GM23338 (cell line): ENCODE data around the gene KREMEN2. TPM values are rescaled to one million over a fixed set of nuclear protein-coding genes. Genes with fewer than 3 reads are reported as not detected.

Experiments
- ATAC-seq: fragments of 200-7000 bp; cut with Tn5 transposase; 3 replicates; pipeline ENCODE4 v1.9.1; 2020
- DNase-seq: peaks from one replicate; pipeline ENCODE4 v3.0.0-alpha.2; 2015; ENCODE audit warnings: low spot score
- H2AFZ ChIP-seq: fragments of 200-600 bp; sonication (generic); 2 replicates; pipeline ENCODE4 v1.8.0; 2016; ENCODE audit warnings: antibody characterized with exemption, mild to moderate bottlenecking, moderate library complexity
- H3F3A ChIP-seq: fragments of 200-600 bp; sonication (generic); replicated peaks from 2 replicates; pipeline ENCODE4 v1.8.0; 2017; ENCODE audit warnings: antibody characterized with exemption, mixed run types, low read depth
- H3K27ac ChIP-seq: fragments of 200-600 bp; sonication (generic); 2 replicates; pipeline ENCODE4 v1.6.1; 2016; ENCODE audit warnings: low read depth
- H3K27me3 ChIP-seq: fragments of 200-600 bp; sonication (generic); 2 replicates; pipeline ENCODE4 v1.8.0; 2016; ENCODE audit warnings: mild to moderate bottlenecking, mixed run types, moderate library complexity; ENCODE audit not compliant: insufficient read depth
- H3K36me3 ChIP-seq: fragments of 200-600 bp; sonication (generic); 2 replicates; pipeline ENCODE4 v1.8.0; 2016; ENCODE audit warnings: mild to moderate bottlenecking; ENCODE audit not compliant: insufficient read depth
- H3K4me1 ChIP-seq: fragments of 200-600 bp; sonication (generic); 2 replicates; pipeline ENCODE4 v1.8.0; 2016; ENCODE audit warnings: mild to moderate bottlenecking, moderate library complexity; ENCODE audit not compliant: insufficient read depth
- H3K4me2 ChIP-seq: fragments of 200-600 bp; sonication (generic); 2 replicates; pipeline ENCODE4 v1.7.1; 2017; ENCODE audit warnings: mixed run types
- H3K4me3 ChIP-seq: fragments of 200-600 bp; sonication (generic); 2 replicates; pipeline ENCODE4 v1.6.1; 2016; ENCODE audit warnings: mixed run types
- H3K79me2 ChIP-seq: fragments of 200-600 bp; sonication (generic); replicated peaks from 2 replicates; pipeline ENCODE4 v1.8.0; 2017; ENCODE audit warnings: mild to moderate bottlenecking; ENCODE audit not compliant: insufficient read depth
- H3K9me2 ChIP-seq: fragments of 200-600 bp; sonication (generic); 2 replicates; pipeline ENCODE4 v1.8.0; 2017; ENCODE audit not compliant: insufficient read depth
- H4K20me1 ChIP-seq: fragments of 200-600 bp; sonication (generic); replicated peaks from 2 replicates; pipeline ENCODE4 v1.8.0; 2017; ENCODE audit warnings: mild to moderate bottlenecking; ENCODE audit not compliant: insufficient read depth
- H3K27ac Mint-ChIP-seq: 2 replicates; pipeline ENCODE4 v1.8.0; 2020; ENCODE audit warnings: inconsistent platforms, mild to moderate bottlenecking, moderate library complexity, mixed read lengths
- H3K27me3 Mint-ChIP-seq: 3 replicates; pipeline ENCODE4 v1.8.0; 2022; ENCODE audit warnings: low read depth, mild to moderate bottlenecking, moderate library complexity, mixed read lengths, inconsistent platforms; ENCODE audit not compliant: insufficient read depth, poor library complexity
- H3K36me3 Mint-ChIP-seq: 3 replicates; pipeline ENCODE4 v1.8.0; 2021; ENCODE audit warnings: low read depth, mild to moderate bottlenecking, inconsistent platforms, moderate library complexity, mixed read lengths
- H3K4me1 Mint-ChIP-seq: 3 replicates; pipeline ENCODE4 v1.8.0; 2020; ENCODE audit warnings: mild to moderate bottlenecking, inconsistent platforms, mixed read lengths
- H3K4me3 Mint-ChIP-seq: 3 replicates; pipeline ENCODE4 v1.8.0; 2021; ENCODE audit warnings: moderate library complexity, mild to moderate bottlenecking, inconsistent platforms, mixed read lengths
- H3K9me3 Mint-ChIP-seq: 3 replicates; pipeline ENCODE4 v1.8.0; 2020; ENCODE audit warnings: moderate library complexity, mild to moderate bottlenecking, inconsistent platforms, mixed read lengths
- CREB1 ChIP-seq: fragments of 250-450 bp; sonication (Bioruptor Pico); IDR thresholded peaks from 2 replicates; pipeline ENCODE4 v1.5.0; 2020; ENCODE audit warnings: low read depth, mild to moderate bottlenecking, moderate library complexity
- EZH2phosphoT487 ChIP-seq: fragments of 200-600 bp; sonication (generic); IDR thresholded peaks from one replicate; pipeline ENCODE4 v1.8.1; 2018; ENCODE audit warnings: antibody characterized with exemption; ENCODE audit not compliant: unreplicated experiment
- JUNB ChIP-seq: IDR thresholded peaks from one replicate; pipeline ENCODE4 v1.6.1; 2016; ENCODE audit warnings: antibody characterized with exemption; ENCODE audit not compliant: unreplicated experiment
- POLR2AphosphoS5 ChIP-seq: IDR thresholded peaks from 2 replicates; pipeline ENCODE4 v1.6.1; 2016; ENCODE audit warnings: antibody characterized with exemption, low read depth
- STAT1 ChIP-seq: IDR thresholded peaks from one replicate; pipeline ENCODE4 v1.6.1; 2016; ENCODE audit warnings: antibody characterized with exemption; ENCODE audit not compliant: unreplicated experiment
- ZNF114 ChIP-seq: fragments of 250-450 bp; sonication (Bioruptor Pico); IDR thresholded peaks from 2 replicates; pipeline ENCODE4 v1.5.0; 2020; ENCODE audit warnings: mild to moderate bottlenecking, moderate library complexity
- polyA plus RNA-seq: library from polyadenylated mRNA; unstranded; fragments of >200 nt; fragmentation: Nextera tagmentation; extraction: Ambion mirVana; gene quantifications from 2 replicates; pipeline ENCODE4 v1.2.1, GENCODE V29; 2016
- total RNA-seq: library from RNA; depleted of rRNA; stranded (reverse); fragments of >200 nt; shearing (Covaris generic); gene quantifications from 2 replicates; pipeline ENCODE4 v1.2.3, GENCODE V29; 2014
- TF ChIP-seq, protein P1 (sequence below): IDR thresholded peaks from 2 replicates; pipeline ENCODE4 v1.6.1; 2016; ENCODE audit warnings: antibody characterized with exemption
- TF ChIP-seq, protein P2 (sequence below): IDR thresholded peaks from one replicate; pipeline ENCODE4 v1.6.1; 2018; ENCODE audit warnings: antibody characterized with exemption; ENCODE audit not compliant: unreplicated experiment
- TF ChIP-seq, protein P3 (sequence below): fragments of 250-450 bp; sonication (Bioruptor Pico); IDR thresholded peaks from 2 replicates; pipeline ENCODE4 v1.5.0; 2020; ENCODE audit warnings: mild to moderate bottlenecking, moderate library complexity
- TF ChIP-seq, protein P4 (sequence below), 2 experiments: fragments of 200-600 bp in 1 of 2; sonication (generic) in 1 of 2; conservative IDR thresholded peaks; 2 replicates each; pipeline versions ENCODE4 v1.5.1 to v1.6.1; 2016 to 2017; ENCODE audit warnings: antibody characterized with exemption in 2 of 2, low read depth in 2 of 2, mild to moderate bottlenecking in 2 of 2, moderate library complexity in 1 of 2

Gene KREMEN2
- total and polyA plus RNA-seq, 2 experiments from 2014 or later = 4.9 to 16.1 TPM

DNA sequence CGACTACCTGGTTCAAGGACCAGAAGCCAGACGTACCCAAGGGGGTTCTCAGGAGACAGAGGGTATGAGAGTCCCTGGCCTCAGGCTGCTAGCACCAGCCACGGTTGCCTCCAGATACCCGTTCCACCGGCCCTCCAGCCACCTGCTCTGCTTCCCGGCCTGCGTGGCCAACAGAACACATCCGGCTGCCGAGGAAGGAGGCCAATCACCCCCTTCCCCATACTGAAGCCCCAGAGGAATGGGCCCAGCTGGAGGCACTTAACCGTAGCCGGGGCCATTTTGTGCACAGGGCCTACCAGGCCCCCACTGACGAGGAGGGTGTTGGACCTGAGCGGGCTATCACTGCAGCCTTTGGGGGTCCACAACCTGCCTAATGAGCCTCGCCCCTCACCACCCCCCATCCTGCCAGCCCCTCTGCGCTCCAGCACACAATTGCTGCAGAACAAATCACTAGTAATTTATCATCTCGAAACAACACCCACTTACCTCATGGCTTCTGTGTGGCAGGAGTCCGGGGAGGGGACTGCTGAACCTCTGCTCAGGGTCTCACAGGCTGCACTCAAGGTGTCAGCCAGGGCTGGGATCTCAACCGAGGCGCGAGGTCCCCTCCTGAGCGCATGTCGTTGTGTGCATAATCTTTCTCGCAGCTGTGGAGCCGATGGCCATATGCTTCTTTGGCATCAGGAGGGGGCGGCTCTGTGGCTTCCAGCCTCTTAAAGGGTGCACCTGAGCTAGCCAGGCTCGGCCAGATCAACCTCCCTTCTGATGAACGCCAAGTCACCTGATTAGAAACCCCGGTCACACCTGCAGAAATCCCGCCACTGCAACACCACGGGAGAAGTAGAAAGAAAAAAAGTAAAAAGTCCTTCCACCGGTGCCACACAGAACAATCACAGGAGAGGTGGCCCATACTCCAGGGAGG, 10.1 kb upstream of the KREMEN2 start (continued):
- TF ChIP-seq, protein P1, sequence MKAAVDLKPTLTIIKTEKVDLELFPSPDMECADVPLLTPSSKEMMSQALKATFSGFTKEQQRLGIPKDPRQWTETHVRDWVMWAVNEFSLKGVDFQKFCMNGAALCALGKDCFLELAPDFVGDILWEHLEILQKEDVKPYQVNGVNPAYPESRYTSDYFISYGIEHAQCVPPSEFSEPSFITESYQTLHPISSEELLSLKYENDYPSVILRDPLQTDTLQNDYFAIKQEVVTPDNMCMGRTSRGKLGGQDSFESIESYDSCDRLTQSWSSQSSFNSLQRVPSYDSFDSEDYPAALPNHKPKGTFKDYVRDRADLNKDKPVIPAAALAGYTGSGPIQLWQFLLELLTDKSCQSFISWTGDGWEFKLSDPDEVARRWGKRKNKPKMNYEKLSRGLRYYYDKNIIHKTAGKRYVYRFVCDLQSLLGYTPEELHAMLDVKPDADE = no peak
- no peak for TF ChIP-seq ZNF114 (CRISPR knock-in tag)
- no peak for TF ChIP-seq CREB1
- TF ChIP-seq, protein P2, sequence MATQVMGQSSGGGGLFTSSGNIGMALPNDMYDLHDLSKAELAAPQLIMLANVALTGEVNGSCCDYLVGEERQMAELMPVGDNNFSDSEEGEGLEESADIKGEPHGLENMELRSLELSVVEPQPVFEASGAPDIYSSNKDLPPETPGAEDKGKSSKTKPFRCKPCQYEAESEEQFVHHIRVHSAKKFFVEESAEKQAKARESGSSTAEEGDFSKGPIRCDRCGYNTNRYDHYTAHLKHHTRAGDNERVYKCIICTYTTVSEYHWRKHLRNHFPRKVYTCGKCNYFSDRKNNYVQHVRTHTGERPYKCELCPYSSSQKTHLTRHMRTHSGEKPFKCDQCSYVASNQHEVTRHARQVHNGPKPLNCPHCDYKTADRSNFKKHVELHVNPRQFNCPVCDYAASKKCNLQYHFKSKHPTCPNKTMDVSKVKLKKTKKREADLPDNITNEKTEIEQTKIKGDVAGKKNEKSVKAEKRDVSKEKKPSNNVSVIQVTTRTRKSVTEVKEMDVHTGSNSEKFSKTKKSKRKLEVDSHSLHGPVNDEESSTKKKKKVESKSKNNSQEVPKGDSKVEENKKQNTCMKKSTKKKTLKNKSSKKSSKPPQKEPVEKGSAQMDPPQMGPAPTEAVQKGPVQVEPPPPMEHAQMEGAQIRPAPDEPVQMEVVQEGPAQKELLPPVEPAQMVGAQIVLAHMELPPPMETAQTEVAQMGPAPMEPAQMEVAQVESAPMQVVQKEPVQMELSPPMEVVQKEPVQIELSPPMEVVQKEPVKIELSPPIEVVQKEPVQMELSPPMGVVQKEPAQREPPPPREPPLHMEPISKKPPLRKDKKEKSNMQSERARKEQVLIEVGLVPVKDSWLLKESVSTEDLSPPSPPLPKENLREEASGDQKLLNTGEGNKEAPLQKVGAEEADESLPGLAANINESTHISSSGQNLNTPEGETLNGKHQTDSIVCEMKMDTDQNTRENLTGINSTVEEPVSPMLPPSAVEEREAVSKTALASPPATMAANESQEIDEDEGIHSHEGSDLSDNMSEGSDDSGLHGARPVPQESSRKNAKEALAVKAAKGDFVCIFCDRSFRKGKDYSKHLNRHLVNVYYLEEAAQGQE = no peak
- no peak for TF ChIP-seq JUNB
- no peak for TF ChIP-seq STAT1

DNA sequence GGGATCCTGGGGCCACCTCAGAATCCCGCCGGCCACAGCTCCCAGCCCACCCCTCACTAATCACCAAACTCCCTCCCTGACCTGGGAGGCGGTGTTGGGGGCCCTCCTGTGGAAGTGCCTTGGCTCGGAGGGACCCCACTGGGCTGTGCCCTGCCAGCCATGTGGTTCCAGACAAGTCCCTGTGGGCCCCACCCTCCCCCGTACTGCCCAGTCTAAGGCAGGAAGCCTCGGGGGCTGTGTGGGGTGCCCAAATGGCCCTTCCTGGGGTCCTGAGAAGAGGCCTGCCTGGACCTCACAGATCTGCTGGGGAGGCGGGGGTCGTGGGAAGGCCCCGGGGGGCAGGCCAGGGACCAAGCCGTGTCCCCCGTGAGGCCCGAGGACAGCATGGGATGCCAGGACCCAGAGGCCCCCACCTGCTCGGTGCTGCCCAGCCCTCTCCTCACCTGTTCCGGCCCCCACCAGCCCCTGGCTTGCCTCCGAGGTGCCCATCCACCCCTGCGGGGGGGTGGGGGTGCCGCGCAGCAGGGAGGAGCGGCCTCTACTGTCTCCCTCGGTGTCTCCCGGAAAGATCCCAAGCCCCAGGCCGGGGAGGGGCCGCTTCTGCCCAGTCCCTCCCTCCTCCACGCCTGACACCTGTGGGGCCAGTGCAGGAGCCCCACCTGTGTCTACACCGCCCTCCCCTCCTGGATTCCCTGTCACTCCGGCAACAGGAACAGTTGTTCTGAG, 9.3 kb upstream of the KREMEN2 start:
- no peaks in the 10 kb centered on the region for H3K79me2 ChIP-seq
- DNase-seq (no peak), ATAC-seq (peak; percentile 11)
- TF ChIP-seq CREB1 (no peak), EZH2phosphoT487 (no peak), JUNB (no peak), POLR2AphosphoS5 (no peak), ZNF114 (CRISPR knock-in tag) (no peak)
- TF ChIP-seq, protein P3, sequence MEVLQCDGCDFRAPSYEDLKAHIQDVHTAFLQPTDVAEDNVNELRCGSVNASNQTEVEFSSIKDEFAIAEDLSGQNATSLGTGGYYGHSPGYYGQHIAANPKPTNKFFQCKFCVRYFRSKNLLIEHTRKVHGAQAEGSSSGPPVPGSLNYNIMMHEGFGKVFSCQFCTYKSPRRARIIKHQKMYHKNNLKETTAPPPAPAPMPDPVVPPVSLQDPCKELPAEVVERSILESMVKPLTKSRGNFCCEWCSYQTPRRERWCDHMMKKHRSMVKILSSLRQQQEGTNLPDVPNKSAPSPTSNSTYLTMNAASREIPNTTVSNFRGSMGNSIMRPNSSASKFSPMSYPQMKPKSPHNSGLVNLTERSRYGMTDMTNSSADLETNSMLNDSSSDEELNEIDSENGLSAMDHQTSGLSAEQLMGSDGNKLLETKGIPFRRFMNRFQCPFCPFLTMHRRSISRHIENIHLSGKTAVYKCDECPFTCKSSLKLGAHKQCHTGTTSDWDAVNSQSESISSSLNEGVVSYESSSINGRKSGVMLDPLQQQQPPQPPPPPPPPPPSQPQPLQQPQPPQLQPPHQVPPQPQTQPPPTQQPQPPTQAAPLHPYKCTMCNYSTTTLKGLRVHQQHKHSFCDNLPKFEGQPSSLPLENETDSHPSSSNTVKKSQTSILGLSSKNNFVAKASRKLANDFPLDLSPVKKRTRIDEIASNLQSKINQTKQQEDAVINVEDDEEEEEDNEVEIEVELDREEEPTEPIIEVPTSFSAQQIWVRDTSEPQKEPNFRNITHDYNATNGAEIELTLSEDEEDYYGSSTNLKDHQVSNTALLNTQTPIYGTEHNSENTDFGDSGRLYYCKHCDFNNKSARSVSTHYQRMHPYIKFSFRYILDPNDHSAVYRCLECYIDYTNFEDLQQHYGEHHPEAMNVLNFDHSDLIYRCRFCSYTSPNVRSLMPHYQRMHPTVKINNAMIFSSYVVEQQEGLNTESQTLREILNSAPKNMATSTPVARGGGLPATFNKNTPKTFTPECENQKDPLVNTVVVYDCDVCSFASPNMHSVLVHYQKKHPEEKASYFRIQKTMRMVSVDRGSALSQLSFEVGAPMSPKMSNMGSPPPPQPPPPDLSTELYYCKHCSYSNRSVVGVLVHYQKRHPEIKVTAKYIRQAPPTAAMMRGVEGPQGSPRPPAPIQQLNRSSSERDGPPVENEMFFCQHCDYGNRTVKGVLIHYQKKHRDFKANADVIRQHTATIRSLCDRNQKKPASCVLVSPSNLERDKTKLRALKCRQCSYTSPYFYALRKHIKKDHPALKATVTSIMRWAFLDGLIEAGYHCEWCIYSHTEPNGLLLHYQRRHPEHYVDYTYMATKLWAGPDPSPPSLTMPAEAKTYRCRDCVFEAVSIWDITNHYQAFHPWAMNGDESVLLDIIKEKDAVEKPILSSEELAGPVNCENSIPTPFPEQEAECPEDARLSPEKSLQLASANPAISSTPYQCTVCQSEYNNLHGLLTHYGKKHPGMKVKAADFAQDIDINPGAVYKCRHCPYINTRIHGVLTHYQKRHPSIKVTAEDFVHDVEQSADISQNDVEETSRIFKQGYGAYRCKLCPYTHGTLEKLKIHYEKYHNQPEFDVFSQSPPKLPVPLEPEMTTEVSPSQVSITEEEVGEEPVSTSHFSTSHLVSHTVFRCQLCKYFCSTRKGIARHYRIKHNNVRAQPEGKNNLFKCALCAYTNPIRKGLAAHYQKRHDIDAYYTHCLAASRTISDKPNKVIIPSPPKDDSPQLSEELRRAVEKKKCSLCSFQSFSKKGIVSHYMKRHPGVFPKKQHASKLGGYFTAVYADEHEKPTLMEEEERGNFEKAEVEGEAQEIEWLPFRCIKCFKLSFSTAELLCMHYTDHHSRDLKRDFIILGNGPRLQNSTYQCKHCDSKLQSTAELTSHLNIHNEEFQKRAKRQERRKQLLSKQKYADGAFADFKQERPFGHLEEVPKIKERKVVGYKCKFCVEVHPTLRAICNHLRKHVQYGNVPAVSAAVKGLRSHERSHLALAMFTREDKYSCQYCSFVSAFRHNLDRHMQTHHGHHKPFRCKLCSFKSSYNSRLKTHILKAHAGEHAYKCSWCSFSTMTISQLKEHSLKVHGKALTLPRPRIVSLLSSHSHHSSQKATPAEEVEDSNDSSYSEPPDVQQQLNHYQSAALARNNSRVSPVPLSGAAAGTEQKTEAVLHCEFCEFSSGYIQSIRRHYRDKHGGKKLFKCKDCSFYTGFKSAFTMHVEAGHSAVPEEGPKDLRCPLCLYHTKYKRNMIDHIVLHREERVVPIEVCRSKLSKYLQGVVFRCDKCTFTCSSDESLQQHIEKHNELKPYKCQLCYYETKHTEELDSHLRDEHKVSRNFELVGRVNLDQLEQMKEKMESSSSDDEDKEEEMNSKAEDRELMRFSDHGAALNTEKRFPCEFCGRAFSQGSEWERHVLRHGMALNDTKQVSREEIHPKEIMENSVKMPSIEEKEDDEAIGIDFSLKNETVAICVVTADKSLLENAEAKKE = no peak
- TF ChIP-seq, protein P4, sequence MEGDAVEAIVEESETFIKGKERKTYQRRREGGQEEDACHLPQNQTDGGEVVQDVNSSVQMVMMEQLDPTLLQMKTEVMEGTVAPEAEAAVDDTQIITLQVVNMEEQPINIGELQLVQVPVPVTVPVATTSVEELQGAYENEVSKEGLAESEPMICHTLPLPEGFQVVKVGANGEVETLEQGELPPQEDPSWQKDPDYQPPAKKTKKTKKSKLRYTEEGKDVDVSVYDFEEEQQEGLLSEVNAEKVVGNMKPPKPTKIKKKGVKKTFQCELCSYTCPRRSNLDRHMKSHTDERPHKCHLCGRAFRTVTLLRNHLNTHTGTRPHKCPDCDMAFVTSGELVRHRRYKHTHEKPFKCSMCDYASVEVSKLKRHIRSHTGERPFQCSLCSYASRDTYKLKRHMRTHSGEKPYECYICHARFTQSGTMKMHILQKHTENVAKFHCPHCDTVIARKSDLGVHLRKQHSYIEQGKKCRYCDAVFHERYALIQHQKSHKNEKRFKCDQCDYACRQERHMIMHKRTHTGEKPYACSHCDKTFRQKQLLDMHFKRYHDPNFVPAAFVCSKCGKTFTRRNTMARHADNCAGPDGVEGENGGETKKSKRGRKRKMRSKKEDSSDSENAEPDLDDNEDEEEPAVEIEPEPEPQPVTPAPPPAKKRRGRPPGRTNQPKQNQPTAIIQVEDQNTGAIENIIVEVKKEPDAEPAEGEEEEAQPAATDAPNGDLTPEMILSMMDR (conservative IDR thresholded peaks at IDR 0.05; ENCODE audit: low read depth in 2 of 2) = no peak

More for the DNA sequence above, 9.3 kb upstream of the KREMEN2 start:
- Histone ChIP-seq H3K36me3 (no peaks in the 10 kb centered on the region), H3K27me3 (no peaks in the 10 kb centered on the region), H3K4me2 (peak overlapping the region; percentile 51), H3F3A (0 out of 2 replicates have a peak, but pooled peaks cover 9% of the 10 kb centered on the region), H2AFZ (no peak overlapping the region), H3K9me2 (no peaks in the 10 kb centered on the region), H3K4me1 (peaks cover 20% of the 10 kb centered on the region; the same call in 1 of the 2 replicates), H3K27ac (no peak overlapping the region), H4K20me1 (no peaks in the 10 kb centered on the region), H3K4me3 (no peak overlapping the region)
- Mint-ChIP-seq H3K27me3 (peaks cover 13% of the 10 kb centered on the region), H3K27ac (no peak overlapping the region), H3K4me3 (no peak overlapping the region), H3K9me3 (no peaks in the 10 kb centered on the region), H3K36me3 (no peaks in the 10 kb centered on the region), H3K4me1 (peaks cover 22% of the 10 kb centered on the region)
